Neural cell (in vitro differentiated cells): Measurements from ENCODE around the gene DOK1.

Experiments used
- EP300 ChIP-seq: fragments of 450-650 bp; conservative IDR thresholded peaks from 2 replicates; pipeline ENCODE4 v1.6.1; 2014; ENCODE audit warnings: antibody characterized with exemption, mild to moderate bottlenecking, moderate library complexity; ENCODE audit not compliant: poor library complexity, severe bottlenecking
- POLR2AphosphoS5 ChIP-seq: IDR thresholded peaks from 2 replicates; pipeline ENCODE4 v1.6.1; 2012
- SMC3 ChIP-seq: fragments of 450-650 bp; conservative IDR thresholded peaks from 2 replicates; pipeline ENCODE4 v1.6.1; 2014; ENCODE audit warnings: antibody characterized with exemption, mild to moderate bottlenecking, moderate library complexity; ENCODE audit not compliant: poor library complexity
- TF ChIP-seq, protein P1 (sequence below): fragments of 450-650 bp; IDR thresholded peaks from 2 replicates; pipeline ENCODE4 v1.5.1; 2014; ENCODE audit warnings: antibody characterized with exemption, mild to moderate bottlenecking, moderate library complexity; ENCODE audit not compliant: poor library complexity, severe bottlenecking

DNA sequence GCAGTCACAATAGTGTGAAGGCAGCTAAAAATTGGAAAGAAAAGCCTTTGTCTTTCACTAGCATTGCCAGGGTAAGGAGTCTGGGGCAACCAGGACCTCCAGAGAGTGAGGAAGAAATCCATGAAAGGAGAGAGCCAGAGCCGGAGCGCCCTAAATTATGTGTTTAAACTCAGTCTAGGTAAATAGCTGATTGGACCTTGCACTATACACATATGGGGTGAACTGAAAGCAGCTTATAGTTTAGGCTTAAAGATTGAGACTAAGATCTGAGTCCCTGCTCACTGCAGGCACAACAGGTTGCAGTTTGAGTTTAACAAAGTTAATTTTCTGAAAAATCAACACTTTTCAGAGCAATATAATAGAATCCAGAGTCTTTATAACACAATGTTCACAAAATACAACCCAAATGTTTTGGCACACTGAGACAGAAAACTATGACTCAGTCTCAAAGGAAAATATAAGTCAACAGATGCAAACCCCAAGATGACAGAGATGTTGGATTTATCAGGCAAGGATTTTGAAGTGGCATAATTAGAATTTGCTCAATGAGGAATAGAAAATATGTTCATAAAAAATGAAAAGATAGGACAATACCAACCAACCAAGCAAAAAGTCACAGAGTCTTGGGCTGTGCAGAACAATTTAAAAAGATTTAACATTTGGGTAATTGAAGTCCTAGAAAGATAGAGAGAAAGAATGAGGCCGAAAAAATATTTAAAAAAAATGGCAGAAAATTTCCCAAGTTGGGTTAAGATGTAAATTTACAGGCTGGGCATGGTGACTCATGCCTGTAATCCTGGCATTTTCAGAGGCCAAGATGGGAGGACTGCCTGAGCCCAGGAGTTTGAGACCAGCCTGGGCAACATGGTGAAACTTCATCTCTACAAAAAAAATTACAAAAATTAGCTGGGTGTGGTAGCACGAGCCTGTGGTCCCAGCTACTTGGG, 39.6 kb downstream of the DOK1 start:
- TF ChIP-seq, protein P1, sequence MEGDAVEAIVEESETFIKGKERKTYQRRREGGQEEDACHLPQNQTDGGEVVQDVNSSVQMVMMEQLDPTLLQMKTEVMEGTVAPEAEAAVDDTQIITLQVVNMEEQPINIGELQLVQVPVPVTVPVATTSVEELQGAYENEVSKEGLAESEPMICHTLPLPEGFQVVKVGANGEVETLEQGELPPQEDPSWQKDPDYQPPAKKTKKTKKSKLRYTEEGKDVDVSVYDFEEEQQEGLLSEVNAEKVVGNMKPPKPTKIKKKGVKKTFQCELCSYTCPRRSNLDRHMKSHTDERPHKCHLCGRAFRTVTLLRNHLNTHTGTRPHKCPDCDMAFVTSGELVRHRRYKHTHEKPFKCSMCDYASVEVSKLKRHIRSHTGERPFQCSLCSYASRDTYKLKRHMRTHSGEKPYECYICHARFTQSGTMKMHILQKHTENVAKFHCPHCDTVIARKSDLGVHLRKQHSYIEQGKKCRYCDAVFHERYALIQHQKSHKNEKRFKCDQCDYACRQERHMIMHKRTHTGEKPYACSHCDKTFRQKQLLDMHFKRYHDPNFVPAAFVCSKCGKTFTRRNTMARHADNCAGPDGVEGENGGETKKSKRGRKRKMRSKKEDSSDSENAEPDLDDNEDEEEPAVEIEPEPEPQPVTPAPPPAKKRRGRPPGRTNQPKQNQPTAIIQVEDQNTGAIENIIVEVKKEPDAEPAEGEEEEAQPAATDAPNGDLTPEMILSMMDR, result no peak
- TF ChIP-seq EP300 (no peak), POLR2AphosphoS5 (no peak), SMC3 (no peak)
